IMR-90 (cell line): ENCODE data around the gene TIAM2. TPM values are rescaled to one million over a fixed set of nuclear protein-coding genes. Genes with fewer than 3 reads are reported as not detected.

Source experiments
- ATAC-seq: fragments of 200-7000 bp; cut with Tn5 transposase; 2 replicates; pipeline ENCODE4 v1.9.1; 2020; ENCODE audit warnings: low read depth, mild to moderate bottlenecking, moderate library complexity
- BruUV-seq: library from RNA; stranded (reverse); fragments of 400-500 nt; replicated peaks from 2 replicates; lab custom pipeline; 2021; lab: Mats Ljungman, UMichigan
- CTCF ChIA-PET: fragments of 300-600 bp; formaldehyde crosslinking; extraction: SDS; loops from one replicate; lab custom pipeline; 2021; ENCODE audit warnings: antibody characterized with exemption; lab: Yijun Ruan, JAX
- POLR2A ChIA-PET: fragments of 300-600 bp; sonication (Branson Sonifier 250); formaldehyde crosslinking; loops from one replicate; lab custom pipeline; 2022; ENCODE audit warnings: antibody characterized with exemption; ENCODE audit not compliant: unreplicated experiment; lab: Charles Lee
- DNase-seq: peaks from one replicate; pipeline ENCODE4 v3.0.0; 2013
- H2AFZ ChIP-seq: replicated peaks from 2 replicates; pipeline ENCODE3; 2013; ENCODE audit warnings: low read length, mild to moderate bottlenecking; ENCODE audit not compliant: poor library complexity
- H2AK5ac ChIP-seq: 2 replicates; pipeline ENCODE4 v1.6.1; 2013; ENCODE audit warnings: low read depth, low read length, inconsistent platforms
- H2AK9ac ChIP-seq: replicated peaks from 2 replicates; pipeline ENCODE3; 2013; ENCODE audit warnings: mild to moderate bottlenecking, low read depth, low read length, moderate library complexity; ENCODE audit not compliant: poor library complexity
- H2BK120ac ChIP-seq: 2 replicates; pipeline ENCODE4 v1.6.1; 2013; ENCODE audit warnings: low read depth, low read length, inconsistent platforms
- H2BK15ac ChIP-seq: 3 replicates; pipeline ENCODE4 v1.6.1; 2013; ENCODE audit warnings: low read depth, low read length, inconsistent platforms
- H2BK20ac ChIP-seq: 2 replicates; pipeline ENCODE4 v1.6.1; 2013; ENCODE audit warnings: low read depth, mild to moderate bottlenecking, inconsistent platforms, low read length, moderate library complexity
- H2BK5ac ChIP-seq: 2 replicates; pipeline ENCODE4 v1.6.1; 2013; ENCODE audit warnings: mild to moderate bottlenecking, low read depth, low read length, inconsistent platforms; ENCODE audit not compliant: poor library complexity, severe bottlenecking
- H3K14ac ChIP-seq: replicated peaks from 2 replicates; pipeline ENCODE4 v1.6.1; 2013; ENCODE audit warnings: low read depth, low read length, inconsistent platforms
- H3K18ac ChIP-seq: 2 replicates; pipeline ENCODE4 v1.6.1; 2013; ENCODE audit warnings: low read depth, low read length, control low read depth
- H3K23ac ChIP-seq: 2 replicates; pipeline ENCODE4 v1.6.1; 2013; ENCODE audit warnings: low read depth, low read length, inconsistent platforms
- H3K27ac ChIP-seq: 2 replicates; pipeline ENCODE4 v1.5.1; 2013; ENCODE audit warnings: mild to moderate bottlenecking, control low read depth, low read length; ENCODE audit not compliant: insufficient read depth
- H3K27me3 ChIP-seq: 2 replicates; pipeline ENCODE4 v1.6.1; 2013; ENCODE audit warnings: low read length; ENCODE audit not compliant: control insufficient read depth, insufficient read depth
- H3K36me3 ChIP-seq: 2 replicates; pipeline ENCODE4 v1.6.1; 2013; ENCODE audit warnings: low read length, mixed read lengths; ENCODE audit not compliant: control insufficient read depth, insufficient read depth
- H3K4ac ChIP-seq: 2 replicates; pipeline ENCODE4 v1.6.1; 2013; ENCODE audit warnings: low read depth, low read length, inconsistent platforms
- H3K4me1 ChIP-seq: 2 replicates; pipeline ENCODE4 v1.6.1; 2013; ENCODE audit warnings: low read length, mixed read lengths; ENCODE audit not compliant: control insufficient read depth, insufficient read depth
- H3K4me2 ChIP-seq: 2 replicates; pipeline ENCODE4 v1.6.1; 2013; ENCODE audit warnings: low read depth, mild to moderate bottlenecking, control low read depth, low read length, moderate library complexity
- H3K4me3 ChIP-seq: 2 replicates; pipeline ENCODE4 v1.5.1; 2013; ENCODE audit warnings: low read depth, mild to moderate bottlenecking, control low read depth, low read length, moderate library complexity; ENCODE audit not compliant: insufficient read depth
- H3K56ac ChIP-seq: 2 replicates; pipeline ENCODE4 v1.6.1; 2013; ENCODE audit warnings: low read length, inconsistent platforms; ENCODE audit not compliant: insufficient read depth; ENCODE audit errors: extremely low read depth
- H3K79me1 ChIP-seq, 2 experiments: 2 replicates each; pipeline ENCODE4 v1.6.1; 2013; ENCODE audit warnings: low read length in 2 of 2, inconsistent platforms in 1 of 2, low read depth in 1 of 2
- H3K9ac ChIP-seq: 2 replicates; pipeline ENCODE4 v1.6.1; 2013; ENCODE audit warnings: low read depth, low read length, control low read depth
- H3K9me1 ChIP-seq: 2 replicates; pipeline ENCODE4 v1.6.1; 2013; ENCODE audit warnings: low read length, inconsistent platforms; ENCODE audit not compliant: insufficient read depth
- H3K9me3 ChIP-seq: 2 replicates; pipeline ENCODE4 v1.6.1; 2013; ENCODE audit warnings: low read length; ENCODE audit not compliant: control insufficient read depth, insufficient read depth
- H4K20me1 ChIP-seq: 2 replicates; pipeline ENCODE4 v1.6.1; 2013; ENCODE audit warnings: low read length, inconsistent platforms; ENCODE audit not compliant: insufficient read depth
- H4K5ac ChIP-seq: 2 replicates; pipeline ENCODE4 v1.6.1; 2013; ENCODE audit warnings: mild to moderate bottlenecking, low read depth, low read length, control low read depth
- H4K8ac ChIP-seq, 2 experiments: 2 replicates each; pipeline ENCODE4 v1.6.1; 2013; ENCODE audit warnings: low read depth in 2 of 2, low read length in 2 of 2, control low read depth in 1 of 2, inconsistent platforms in 1 of 2
- H4K91ac ChIP-seq: 2 replicates; pipeline ENCODE4 v1.6.1; 2013; ENCODE audit warnings: low read depth, low read length, inconsistent platforms; ENCODE audit not compliant: insufficient read depth
- BHLHE40 ChIP-seq: fragments of 150-350 bp; IDR thresholded peaks from 2 replicates; pipeline ENCODE4 v1.6.1; 2016; ENCODE audit warnings: mild to moderate bottlenecking, low read depth, low read length
- CEBPB ChIP-seq: IDR thresholded peaks from 2 replicates; pipeline ENCODE4 v1.6.1; 2012; ENCODE audit warnings: low read depth, low read length, improper control_type of control experiment
- CTCF ChIP-seq: conservative IDR thresholded peaks from 2 replicates; pipeline ENCODE4 v1.5.1; 2012; ENCODE audit warnings: mild to moderate bottlenecking, low read depth, low read length, improper control_type of control experiment
- ELK1 ChIP-seq: fragments of 150-350 bp; IDR thresholded peaks from 2 replicates; pipeline ENCODE4 v1.6.1; 2016; ENCODE audit warnings: low read depth, mild to moderate bottlenecking, low read length, moderate library complexity, borderline replicate concordance
- MAFK ChIP-seq: IDR thresholded peaks from 2 replicates; pipeline ENCODE4 v1.6.1; 2012; ENCODE audit warnings: low read depth, low read length, improper control_type of control experiment
- MAZ ChIP-seq: IDR thresholded peaks from 2 replicates; pipeline ENCODE4 v1.6.1; 2012; ENCODE audit warnings: low read depth, mild to moderate bottlenecking, low read length, improper control_type of control experiment, moderate library complexity, borderline replicate concordance
- NFE2L2 ChIP-seq: fragments of 150-350 bp; IDR thresholded peaks from 2 replicates; pipeline ENCODE4 v1.6.1; 2016; ENCODE audit warnings: low read depth, mild to moderate bottlenecking, low read length
- POLR2A ChIP-seq: IDR thresholded peaks from 2 replicates; pipeline ENCODE4 v1.6.1; 2012; ENCODE audit warnings: mild to moderate bottlenecking, low read depth, low read length
- RAD21 ChIP-seq: IDR thresholded peaks from 2 replicates; pipeline ENCODE4 v1.6.1; 2012; ENCODE audit warnings: low read length, improper control_type of control experiment
- RCOR1 ChIP-seq: IDR thresholded peaks from 2 replicates; pipeline ENCODE4 v1.6.1; 2012; ENCODE audit warnings: mild to moderate bottlenecking, low read length, improper control_type of control experiment; ENCODE audit not compliant: insufficient replicate concordance
- RFX5 ChIP-seq: IDR thresholded peaks from 2 replicates; pipeline ENCODE4 v1.8.0; 2012; ENCODE audit warnings: low read depth, mild to moderate bottlenecking, low read length, moderate library complexity
- SMC3 ChIP-seq: fragments of 150-350 bp; IDR thresholded peaks from 2 replicates; pipeline ENCODE4 v1.6.1; 2016; ENCODE audit warnings: low read depth, mild to moderate bottlenecking, antibody characterized with exemption, low read length, moderate library complexity
- whole genome bisulfite sequencing, 2 experiments: methylation state at CpG; one replicate each; pipeline versions ENCODE4 v1.1.5 to v1.1.7; 2013; ENCODE audit warnings: missing lambda C conversion rate in 2 of 2; ENCODE audit not compliant: insufficient read length in 1 of 2; ENCODE audit errors: extremely low coverage in 2 of 2; 5-methylcytosine and 5-hydroxymethylcytosine counted together
- dilution Hi-C: fragments of 300-500 bp; cut with HindIII; formaldehyde crosslinking; loops from one replicate; pipeline ENCODE4 v1.14.3; 2018; ENCODE audit warnings: low sequenced_read_pairs; ENCODE audit not compliant: unreplicated experiment
- in situ Hi-C: fragments of 300-500 bp; cut with MboI; formaldehyde crosslinking; loops from 3 replicates; pipeline ENCODE4 v1.14.3; 2019; ENCODE audit warnings: low sequenced_read_pairs, inconsistent platforms, mixed read lengths
- intact Hi-C: fragments of 100-400 bp; cut with micrococcal nuclease; formaldehyde crosslinking; loops from 2 replicates; pipeline ENCODE4 v1.10.0; 2022
- polyA plus RNA-seq, 3 experiments: library from polyadenylated mRNA; depleted of rRNA; stranded (reverse); fragments of >200 nt; gene quantifications; 2 replicates each; pipeline ENCODE4 v1.2.3, GENCODE V29; 2012; ENCODE audit warnings: low replicate concordance in 1 of 3
- total RNA-seq: library from RNA; depleted of rRNA; stranded (reverse); fragments of >200 nt; gene quantifications from 2 replicates; pipeline ENCODE4 v1.2.3, GENCODE V29; 2012

TIAM2 gene
- total and polyA plus RNA-seq, 2 of the 4 experiments (the other 2 are of a cell fraction): 3.1 to 4.7 TPM

GRCh38 chr6:155116571-155116910 lies 121.4 kb downstream of the TIAM2 start:
- Histone ChIP-seq H4K8ac (peak overlapping the region; percentile 16 to 75; a peak in 2 of 4 replicates), H3K4ac (peak overlapping the region; percentile 68), H2BK120ac (peak overlapping the region; percentile 64), H3K4me1 (peaks cover 7% of the 10 kb centered on the region), H4K5ac (peak overlapping the region; percentile 61; the same call in 1 of the 2 replicates), H2BK15ac (peak overlapping the region; percentile 91; the same call in 1 of the 3 replicates), H3K79me1 (peaks cover 0 to 12% of the 10 kb centered on the region in 2 experiments; a peak in 2 of 4 replicates), H2BK5ac (peak overlapping the region; percentile 40), H3K9me3 (0 out of 2 replicates have a peak, but pooled peaks cover 3% of the 10 kb centered on the region), H3K4me3 (no peak overlapping the region), H3K18ac (peak overlapping the region; percentile 68), H4K20me1 (no peaks in the 10 kb centered on the region), H3K56ac (0 out of 2 replicates have a peak overlapping the region, but pooled peaks have one; percentile 44), H3K36me3 (no peaks in the 10 kb centered on the region), H2AFZ (no peak overlapping the region), H2BK20ac (peak overlapping the region; percentile 51), H3K9me1 (peaks cover 6% of the 10 kb centered on the region), H3K4me2 (no peak overlapping the region), H2AK5ac (peak overlapping the region; percentile 13; the same call in 1 of the 2 replicates), H3K23ac (no peak overlapping the region; the same call in 1 of the 2 replicates), H4K91ac (peak overlapping the region; percentile 69), H3K27me3 (no peaks in the 10 kb centered on the region), H3K14ac (peak overlapping the region; percentile 26), H3K9ac (no peak overlapping the region), H2AK9ac (no peak overlapping the region), H3K27ac (peak overlapping the region; percentile 55; the same call in 1 of the 2 replicates)
- intact Hi-C loops (no loop called here), in situ Hi-C loops (no loop called here), dilution Hi-C loops (no loop called here)
- DNase-seq (peak; percentile 11), ATAC-seq (no peak; the same call in 1 of the 2 replicates)
- CTCF ChIA-PET: interaction anchor here (1.3 kb wide), 1 partner anchor 55 kb away, joined by 3 read pairs; no protein-coding TSS in a partner anchor
- no CpG with 5 or more reads among the region's 5 CpGs for WGBS, 2 experiments
- POLR2A ChIA-PET: interaction anchor here (0.6 kb wide), 1 partner anchor 133 kb away, joined by 4 read pairs; no protein-coding TSS in a partner anchor
- BruUV-seq: no TSS peak
- TF ChIP-seq RCOR1 (no peak), SMC3 (no peak), BHLHE40 (no peak), MAFK (no peak), MAZ (no peak), RFX5 (no peak), CEBPB (no peak), RAD21 (no peak), ELK1 (no peak), CTCF (no peak), NFE2L2 (no peak), POLR2A (no peak)
